Neural cell (in vitro differentiated cells): ENCODE measurements around the gene CLBA1.

Experiments
- EZH2 ChIP-seq: fragments of 200-600, 300-800 bp; shearing (Covaris generic), sonication (generic); IDR thresholded peaks from 2 replicates; pipeline ENCODE4 v1.6.1; 2014; ENCODE audit warnings: antibody characterized with exemption, low read length, borderline replicate concordance, mild to moderate bottlenecking; ENCODE audit not compliant: insufficient read depth, poor library complexity, severe bottlenecking
- TAF1 ChIP-seq: IDR thresholded peaks from 2 replicates; pipeline ENCODE4 v1.6.1; 2012; ENCODE audit warnings: low read depth
- TF ChIP-seq, protein P1 (sequence below): fragments of 450-650 bp; IDR thresholded peaks from 2 replicates; pipeline ENCODE4 v1.5.1; 2014; ENCODE audit warnings: antibody characterized with exemption, mild to moderate bottlenecking, moderate library complexity; ENCODE audit not compliant: poor library complexity, severe bottlenecking
- TF ChIP-seq, protein P2 (sequence below): IDR thresholded peaks from 2 replicates; pipeline ENCODE4 v1.6.1; 2012; ENCODE audit warnings: borderline replicate concordance

DNA sequence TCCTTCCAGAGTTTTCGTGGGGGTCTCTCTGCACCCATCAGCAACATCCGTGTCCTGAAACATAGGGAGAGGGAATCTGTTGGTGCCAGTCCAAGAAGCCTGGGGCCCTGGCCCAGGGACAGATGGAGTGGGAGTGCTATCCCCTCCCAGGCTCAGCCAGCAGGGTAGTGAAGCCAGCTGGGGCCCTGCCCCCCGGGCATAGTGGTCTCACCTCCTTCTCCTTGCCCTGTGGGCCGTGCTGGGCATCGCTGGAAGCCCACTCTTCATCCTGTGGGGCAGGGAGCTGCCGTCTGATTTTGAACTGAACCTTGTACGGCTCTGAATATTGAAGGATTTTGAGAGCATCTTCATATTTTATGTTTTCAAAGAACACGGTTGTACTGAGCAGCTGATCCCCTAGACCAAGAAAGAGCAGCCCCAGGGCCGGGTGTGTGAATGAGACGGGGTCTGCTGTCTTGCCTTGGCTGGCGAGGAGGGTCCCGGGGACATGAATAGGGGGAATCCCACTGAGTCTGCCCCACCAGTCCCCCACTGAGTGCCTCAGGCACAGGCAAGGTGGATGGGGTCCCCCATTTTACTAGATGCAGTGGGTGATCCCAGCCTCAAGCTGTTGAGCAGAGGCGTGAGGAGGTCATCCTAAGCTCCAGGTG is 30.7 kb upstream of the CLBA1 start:
- TF ChIP-seq TAF1 (no peak), EZH2 (no peak)
- TF ChIP-seq, protein P1, sequence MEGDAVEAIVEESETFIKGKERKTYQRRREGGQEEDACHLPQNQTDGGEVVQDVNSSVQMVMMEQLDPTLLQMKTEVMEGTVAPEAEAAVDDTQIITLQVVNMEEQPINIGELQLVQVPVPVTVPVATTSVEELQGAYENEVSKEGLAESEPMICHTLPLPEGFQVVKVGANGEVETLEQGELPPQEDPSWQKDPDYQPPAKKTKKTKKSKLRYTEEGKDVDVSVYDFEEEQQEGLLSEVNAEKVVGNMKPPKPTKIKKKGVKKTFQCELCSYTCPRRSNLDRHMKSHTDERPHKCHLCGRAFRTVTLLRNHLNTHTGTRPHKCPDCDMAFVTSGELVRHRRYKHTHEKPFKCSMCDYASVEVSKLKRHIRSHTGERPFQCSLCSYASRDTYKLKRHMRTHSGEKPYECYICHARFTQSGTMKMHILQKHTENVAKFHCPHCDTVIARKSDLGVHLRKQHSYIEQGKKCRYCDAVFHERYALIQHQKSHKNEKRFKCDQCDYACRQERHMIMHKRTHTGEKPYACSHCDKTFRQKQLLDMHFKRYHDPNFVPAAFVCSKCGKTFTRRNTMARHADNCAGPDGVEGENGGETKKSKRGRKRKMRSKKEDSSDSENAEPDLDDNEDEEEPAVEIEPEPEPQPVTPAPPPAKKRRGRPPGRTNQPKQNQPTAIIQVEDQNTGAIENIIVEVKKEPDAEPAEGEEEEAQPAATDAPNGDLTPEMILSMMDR = no peak
- TF ChIP-seq, protein P2, sequence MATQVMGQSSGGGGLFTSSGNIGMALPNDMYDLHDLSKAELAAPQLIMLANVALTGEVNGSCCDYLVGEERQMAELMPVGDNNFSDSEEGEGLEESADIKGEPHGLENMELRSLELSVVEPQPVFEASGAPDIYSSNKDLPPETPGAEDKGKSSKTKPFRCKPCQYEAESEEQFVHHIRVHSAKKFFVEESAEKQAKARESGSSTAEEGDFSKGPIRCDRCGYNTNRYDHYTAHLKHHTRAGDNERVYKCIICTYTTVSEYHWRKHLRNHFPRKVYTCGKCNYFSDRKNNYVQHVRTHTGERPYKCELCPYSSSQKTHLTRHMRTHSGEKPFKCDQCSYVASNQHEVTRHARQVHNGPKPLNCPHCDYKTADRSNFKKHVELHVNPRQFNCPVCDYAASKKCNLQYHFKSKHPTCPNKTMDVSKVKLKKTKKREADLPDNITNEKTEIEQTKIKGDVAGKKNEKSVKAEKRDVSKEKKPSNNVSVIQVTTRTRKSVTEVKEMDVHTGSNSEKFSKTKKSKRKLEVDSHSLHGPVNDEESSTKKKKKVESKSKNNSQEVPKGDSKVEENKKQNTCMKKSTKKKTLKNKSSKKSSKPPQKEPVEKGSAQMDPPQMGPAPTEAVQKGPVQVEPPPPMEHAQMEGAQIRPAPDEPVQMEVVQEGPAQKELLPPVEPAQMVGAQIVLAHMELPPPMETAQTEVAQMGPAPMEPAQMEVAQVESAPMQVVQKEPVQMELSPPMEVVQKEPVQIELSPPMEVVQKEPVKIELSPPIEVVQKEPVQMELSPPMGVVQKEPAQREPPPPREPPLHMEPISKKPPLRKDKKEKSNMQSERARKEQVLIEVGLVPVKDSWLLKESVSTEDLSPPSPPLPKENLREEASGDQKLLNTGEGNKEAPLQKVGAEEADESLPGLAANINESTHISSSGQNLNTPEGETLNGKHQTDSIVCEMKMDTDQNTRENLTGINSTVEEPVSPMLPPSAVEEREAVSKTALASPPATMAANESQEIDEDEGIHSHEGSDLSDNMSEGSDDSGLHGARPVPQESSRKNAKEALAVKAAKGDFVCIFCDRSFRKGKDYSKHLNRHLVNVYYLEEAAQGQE = no peak
